BLaER1 (cell line): Measurements from ENCODE around the gene STPG3.
"Not testable (repeated sequence)": the region's sequence is repeated elsewhere in the genome, so short reads cannot be mapped to it uniquely, and the experiment has no call there.

ENCODE experiments used
- H3K27ac ChIP-seq: shearing (Covaris generic); formaldehyde crosslinking; 2 replicates; pipeline ENCODE4 v1.8.1; 2022
- H3K27me3 ChIP-seq: shearing (Covaris generic); formaldehyde crosslinking; 2 replicates; pipeline ENCODE4 v1.8.1; 2022
- H3K36me3 ChIP-seq: shearing (Covaris generic); formaldehyde crosslinking; 2 replicates; pipeline ENCODE4 v1.8.1; 2022
- H3K4me1 ChIP-seq: shearing (Covaris generic); formaldehyde crosslinking; 2 replicates; pipeline ENCODE4 v1.8.1; 2022
- H3K4me2 ChIP-seq: shearing (Covaris generic); formaldehyde crosslinking; 2 replicates; pipeline ENCODE4 v1.8.1; 2022
- H3K4me3 ChIP-seq: shearing (Covaris generic); formaldehyde crosslinking; 2 replicates; pipeline ENCODE4 v1.8.1; 2022
- H3K9ac ChIP-seq: shearing (Covaris generic); formaldehyde crosslinking; 2 replicates; pipeline ENCODE4 v1.8.1; 2022
- H3K9me3 ChIP-seq: shearing (Covaris generic); formaldehyde crosslinking; 2 replicates; pipeline ENCODE4 v1.8.1; 2022
- H4K20me1 ChIP-seq: shearing (Covaris generic); formaldehyde crosslinking; 2 replicates; pipeline ENCODE4 v1.8.1; 2022
- Cebpa-rat ChIP-seq: shearing (Covaris generic); IDR thresholded peaks from 2 replicates; pipeline ENCODE4 v1.8.1; 2022

The STPG3 gene

DNA sequence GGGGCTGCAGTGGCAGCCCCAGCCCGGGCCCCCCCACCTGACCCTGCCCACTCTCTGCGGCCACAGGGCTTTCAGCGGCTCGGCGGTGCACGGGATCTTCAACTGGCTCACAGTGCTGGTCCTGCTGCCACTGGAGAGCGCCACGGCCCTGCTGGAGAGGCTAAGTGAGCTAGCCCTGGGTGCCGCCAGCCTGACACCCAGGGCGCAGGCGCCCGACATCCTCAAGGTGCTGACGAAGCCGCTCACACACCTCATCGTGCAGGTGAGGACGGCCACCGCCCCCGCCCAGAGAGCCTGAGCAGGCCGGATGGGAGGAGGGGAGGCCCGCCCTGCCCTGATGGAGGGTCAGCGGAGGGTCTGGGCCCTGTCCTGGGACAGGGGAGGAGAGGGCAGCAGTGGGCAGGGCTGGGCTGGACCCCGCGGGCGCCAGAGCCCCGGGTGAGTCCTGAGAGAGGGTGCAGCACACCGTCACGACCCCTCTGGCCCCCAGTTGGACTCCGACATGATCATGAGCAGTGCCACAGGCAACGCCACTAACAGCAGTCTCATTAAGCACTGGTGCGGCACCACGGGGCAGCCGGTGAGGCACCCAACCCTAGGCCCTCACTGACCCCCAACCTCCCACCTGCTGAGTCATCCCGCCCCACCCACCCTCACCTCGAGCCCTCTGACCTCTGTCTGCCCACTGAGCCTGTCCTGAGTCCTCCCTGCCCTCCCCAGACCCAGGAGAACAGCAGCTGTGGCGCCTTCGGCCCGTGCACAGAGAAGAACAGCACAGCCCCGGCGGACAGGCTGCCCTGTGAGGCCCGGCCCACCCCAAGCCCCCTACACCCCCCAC lies 17.7 kb upstream of the STPG3 start:
- H3K27ac ChIP-seq = no peak overlapping the region
- no peak overlapping the region for H3K9ac ChIP-seq
- no peaks in the 10 kb centered on the region for H3K36me3 ChIP-seq
- no peaks in the 10 kb centered on the region for H3K27me3 ChIP-seq
- no peak overlapping the region for H3K4me2 ChIP-seq
- TF ChIP-seq Cebpa-rat = no peak
- H3K9me3 ChIP-seq = no peaks in the 10 kb centered on the region
- no peak overlapping the region for H3K4me3 ChIP-seq
- peaks cover 17% of the 10 kb centered on the region; the same call in 1 of the 2 replicates for H4K20me1 ChIP-seq
- peaks cover 83% of the 10 kb centered on the region for H3K4me1 ChIP-seq

- Histone ChIP-seq H3K9me3 (no peaks in the 10 kb centered on the region), H3K36me3 (no peaks in the 10 kb centered on the region), H3K4me1 (peaks cover 83% of the 10 kb centered on the region), H3K4me2 (peak overlapping the region; percentile 98), H3K27ac (peak overlapping the region; percentile 79; the same call in 1 of the 2 replicates), H3K9ac (peak overlapping the region; percentile 66; the same call in 1 of the 2 replicates), H4K20me1 (peaks cover 17% of the 10 kb centered on the region; the same call in 1 of the 2 replicates), H3K27me3 (no peaks in the 10 kb centered on the region), H3K4me3 (peak overlapping the region; percentile 63)
- no peak for TF ChIP-seq Cebpa-rat
These were observed 16.9 kb upstream of the STPG3 start for GRCh38 chr9:137234055-137234697.

DNA sequence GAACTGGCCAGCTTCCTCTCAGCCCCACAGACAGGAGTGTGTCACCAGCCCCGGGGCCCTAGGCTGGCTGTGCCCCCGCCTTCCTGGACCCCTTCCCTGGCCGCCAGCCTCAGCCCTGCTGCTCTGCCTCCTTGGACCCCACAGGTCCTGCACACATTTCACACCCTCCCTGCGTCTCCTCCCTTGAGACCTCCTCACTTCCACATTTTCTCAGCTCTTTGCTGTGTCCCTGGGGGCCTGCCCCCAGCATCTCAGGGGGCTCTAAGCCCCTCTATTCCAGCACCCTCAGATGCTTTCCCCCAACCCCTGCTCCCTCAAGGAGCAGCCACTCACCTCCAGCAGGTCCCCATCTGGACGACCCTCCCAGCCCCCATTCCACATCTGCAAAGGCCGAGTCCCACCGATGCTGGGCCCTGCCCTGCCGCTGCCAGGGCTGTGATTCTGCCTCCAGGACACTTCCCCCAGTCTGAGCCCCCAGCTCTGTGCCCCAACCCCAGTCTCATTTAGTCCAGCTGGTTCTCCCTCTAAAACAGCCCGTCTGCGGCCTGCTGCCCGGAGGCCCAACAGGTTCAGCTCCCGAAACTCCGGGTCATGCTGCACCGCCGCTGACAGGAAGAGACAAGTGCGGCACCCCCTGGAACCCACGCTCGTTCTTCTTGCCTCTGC lies 16.2 kb upstream of the STPG3 start:
- Histone ChIP-seq H3K4me3 (peak overlapping the region; percentile 63), H3K9me3 (no peaks in the 10 kb centered on the region), H3K9ac (peak overlapping the region; percentile 66), H3K27me3 (no peaks in the 10 kb centered on the region), H3K4me2 (peak overlapping the region; percentile 98), H4K20me1 (peaks cover 17% of the 10 kb centered on the region; the same call in 1 of the 2 replicates), H3K4me1 (peaks cover 83% of the 10 kb centered on the region), H3K36me3 (no peaks in the 10 kb centered on the region), H3K27ac (peak overlapping the region; percentile 79)
- no peak for TF ChIP-seq Cebpa-rat

DNA sequence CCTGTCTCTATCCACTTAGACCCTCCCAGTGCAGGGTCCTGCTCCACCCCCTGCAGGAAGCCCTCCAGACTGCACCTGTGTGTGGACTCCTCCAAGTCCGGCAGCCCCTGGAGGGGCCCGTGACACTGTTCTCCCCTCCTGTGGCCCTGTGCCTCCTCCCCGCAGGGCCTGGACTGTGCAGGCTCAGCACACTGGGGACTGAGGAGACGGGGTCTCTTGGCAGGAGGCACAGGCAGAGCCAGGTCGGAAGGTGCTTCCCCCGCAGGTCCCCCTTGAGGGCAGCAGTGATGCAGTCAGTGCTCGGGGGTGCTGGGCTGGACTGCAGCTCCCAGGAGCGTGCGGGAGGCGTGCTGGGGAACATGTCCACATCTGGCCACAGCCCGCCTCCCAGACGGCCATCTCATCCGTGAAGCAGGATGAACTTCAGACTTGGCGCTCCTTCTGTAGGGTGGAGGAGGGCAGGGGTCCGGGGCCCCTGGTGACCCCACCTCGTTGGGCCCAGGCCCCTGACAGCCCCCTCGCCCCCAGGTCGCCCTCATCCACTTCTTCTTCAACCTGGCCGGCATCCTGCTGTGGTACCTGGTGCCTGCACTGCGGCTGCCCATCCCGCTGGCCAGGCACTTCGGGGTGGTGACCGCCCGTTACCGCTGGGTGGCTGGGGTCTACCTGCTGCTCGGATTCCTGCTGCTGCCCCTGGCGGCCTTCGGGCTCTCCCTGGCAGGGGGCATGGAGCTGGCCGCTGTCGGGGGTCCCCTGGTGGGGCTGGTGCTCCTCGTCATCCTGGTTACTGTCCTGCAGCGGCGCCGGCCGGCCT lies 15.5 kb upstream of the STPG3 start:
- Histone ChIP-seq H3K36me3 (no peaks in the 10 kb centered on the region), H3K27me3 (no peaks in the 10 kb centered on the region), H3K9me3 (no peaks in the 10 kb centered on the region), H4K20me1 (peaks cover 17% of the 10 kb centered on the region; the same call in 1 of the 2 replicates), H3K4me2 (peak overlapping the region; percentile 98), H3K4me3 (peak overlapping the region; percentile 63), H3K4me1 (peaks cover 78% of the 10 kb centered on the region), H3K9ac (peak overlapping the region; percentile 66), H3K27ac (peak overlapping the region; percentile 79)
- TF ChIP-seq Cebpa-rat = no peak

GRCh38 chr9:137236238-137236935 lies 14.7 kb upstream of the STPG3 start:
- peaks cover 71% of the 10 kb centered on the region for H3K4me1 ChIP-seq
- H3K4me2 ChIP-seq = peak overlapping the region; percentile 98
- H3K9ac ChIP-seq = peak overlapping the region; percentile 69
- H3K27ac ChIP-seq = peak overlapping the region; percentile 84
- H4K20me1 ChIP-seq = peaks cover 17% of the 10 kb centered on the region; the same call in 1 of the 2 replicates
- peak overlapping the region; percentile 63 for H3K4me3 ChIP-seq
- TF ChIP-seq Cebpa-rat = no peak
- H3K36me3 ChIP-seq = no peaks in the 10 kb centered on the region
- H3K27me3 ChIP-seq = no peaks in the 10 kb centered on the region
- no peaks in the 10 kb centered on the region for H3K9me3 ChIP-seq

DNA sequence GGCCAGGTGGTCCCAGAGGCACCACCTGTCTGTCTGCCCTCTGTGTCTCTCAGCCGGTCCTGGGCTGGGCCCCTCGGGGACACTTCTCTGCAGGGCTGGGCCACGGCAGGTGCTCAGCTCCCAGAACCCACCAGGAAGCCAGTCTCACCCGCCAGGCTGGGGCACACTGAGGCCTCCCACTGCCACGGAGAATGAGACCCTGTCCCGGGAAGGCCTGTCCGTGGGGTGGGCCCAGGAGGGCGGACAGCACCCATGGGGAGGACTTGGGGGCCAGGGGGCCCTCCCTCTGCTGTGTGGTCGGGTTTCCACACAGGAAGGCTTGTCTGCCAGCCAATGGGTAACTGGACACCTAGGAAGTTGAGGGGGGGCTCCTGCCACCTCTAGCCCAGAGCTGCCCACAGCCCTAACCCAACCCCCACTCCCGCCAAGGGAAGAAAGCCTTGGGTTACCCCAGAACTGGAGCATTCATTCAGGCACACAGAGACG lies 14.1 kb upstream of the STPG3 start:
- Histone ChIP-seq H3K4me2 (peak overlapping the region; percentile 98), H3K36me3 (peaks cover 4% of the 10 kb centered on the region), H3K4me3 (peak overlapping the region; percentile 63), H3K9ac (peak overlapping the region; percentile 69), H4K20me1 (peaks cover 23% of the 10 kb centered on the region), H3K27ac (peak overlapping the region; percentile 84), H3K9me3 (no peaks in the 10 kb centered on the region), H3K27me3 (no peaks in the 10 kb centered on the region), H3K4me1 (peaks cover 67% of the 10 kb centered on the region)
- no peak for TF ChIP-seq Cebpa-rat

- H3K36me3 ChIP-seq = peaks cover 14% of the 10 kb centered on the region
- peak overlapping the region; percentile 63; the same call in 1 of the 2 replicates for H3K4me3 ChIP-seq
- peak overlapping the region; percentile 98 for H3K4me2 ChIP-seq
- H4K20me1 ChIP-seq = peaks cover 33% of the 10 kb centered on the region
- H3K27me3 ChIP-seq = no peaks in the 10 kb centered on the region
- H3K4me1 ChIP-seq = peaks cover 72% of the 10 kb centered on the region
- H3K9me3 ChIP-seq = no peaks in the 10 kb centered on the region
- TF ChIP-seq Cebpa-rat = no peak
- H3K9ac ChIP-seq = peak overlapping the region; percentile 69
- H3K27ac ChIP-seq = peak overlapping the region; percentile 84
These were observed 13.0 kb upstream of the STPG3 start for GRCh38 chr9:137237759-137238726.

- not testable (repeated sequence) for H3K27me3 ChIP-seq, H3K9me3 ChIP-seq
- peak overlapping the region; percentile 74 for H3K4me3 ChIP-seq
- H3K4me1 ChIP-seq = peaks cover 81% of the 10 kb centered on the region
- peaks cover 43% of the 10 kb centered on the region for H4K20me1 ChIP-seq
- H3K27ac ChIP-seq = peak overlapping the region; percentile 94
- peaks cover 28% of the 10 kb centered on the region for H3K36me3 ChIP-seq
- peak overlapping the region; percentile 98 for H3K4me2 ChIP-seq
- peak overlapping the region; percentile 89 for H3K9ac ChIP-seq
These were observed 11.4 kb upstream of the STPG3 start for GRCh38 chr9:137239541-137240200.
